Measurements from ENCODE around the gene ZNF18.
"Not testable (repeated sequence)": the region's sequence is repeated elsewhere in the genome, so short reads cannot be mapped to it uniquely, and the experiment has no call there.

ZNF18 gene

DNA sequence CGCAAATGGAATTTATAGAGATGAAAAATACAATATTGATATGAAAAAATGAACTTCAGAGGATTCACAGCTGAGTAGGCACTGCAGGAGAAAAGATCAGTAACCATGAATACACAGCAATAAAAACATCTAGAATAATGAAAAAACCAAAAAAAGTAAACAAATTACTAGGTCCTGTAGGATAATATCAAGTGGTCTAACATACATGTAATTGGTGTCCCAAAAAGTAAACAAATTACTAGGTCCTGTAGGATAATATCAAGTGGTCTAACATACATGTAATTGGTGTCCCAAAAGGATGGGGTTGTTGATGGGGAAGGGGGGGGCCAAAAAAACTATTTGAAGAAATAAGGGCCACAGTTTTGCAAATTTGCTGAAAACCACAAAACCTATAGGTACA lies 43.4 kb downstream of the ZNF18 start:
- Histone ChIP-seq H3K9me3 (ENCODE audit: severe bottlenecking) (no peaks in the 10 kb centered on the region), H3K27ac (no peak overlapping the region), H3K4me3 (ENCODE audit: low read depth, low read length) (no peak overlapping the region), H3K36me3 (no peaks in the 10 kb centered on the region), H3K27me3 (ENCODE audit: insufficient read depth, low read depth, severe bottlenecking) (no peaks in the 10 kb centered on the region)
- DNase-seq, result no peak
- TF ChIP-seq, protein P1, sequence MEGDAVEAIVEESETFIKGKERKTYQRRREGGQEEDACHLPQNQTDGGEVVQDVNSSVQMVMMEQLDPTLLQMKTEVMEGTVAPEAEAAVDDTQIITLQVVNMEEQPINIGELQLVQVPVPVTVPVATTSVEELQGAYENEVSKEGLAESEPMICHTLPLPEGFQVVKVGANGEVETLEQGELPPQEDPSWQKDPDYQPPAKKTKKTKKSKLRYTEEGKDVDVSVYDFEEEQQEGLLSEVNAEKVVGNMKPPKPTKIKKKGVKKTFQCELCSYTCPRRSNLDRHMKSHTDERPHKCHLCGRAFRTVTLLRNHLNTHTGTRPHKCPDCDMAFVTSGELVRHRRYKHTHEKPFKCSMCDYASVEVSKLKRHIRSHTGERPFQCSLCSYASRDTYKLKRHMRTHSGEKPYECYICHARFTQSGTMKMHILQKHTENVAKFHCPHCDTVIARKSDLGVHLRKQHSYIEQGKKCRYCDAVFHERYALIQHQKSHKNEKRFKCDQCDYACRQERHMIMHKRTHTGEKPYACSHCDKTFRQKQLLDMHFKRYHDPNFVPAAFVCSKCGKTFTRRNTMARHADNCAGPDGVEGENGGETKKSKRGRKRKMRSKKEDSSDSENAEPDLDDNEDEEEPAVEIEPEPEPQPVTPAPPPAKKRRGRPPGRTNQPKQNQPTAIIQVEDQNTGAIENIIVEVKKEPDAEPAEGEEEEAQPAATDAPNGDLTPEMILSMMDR (IDR thresholded peaks at IDR 0.05; ENCODE audit: low read depth, low read length), result no peak

DNA sequence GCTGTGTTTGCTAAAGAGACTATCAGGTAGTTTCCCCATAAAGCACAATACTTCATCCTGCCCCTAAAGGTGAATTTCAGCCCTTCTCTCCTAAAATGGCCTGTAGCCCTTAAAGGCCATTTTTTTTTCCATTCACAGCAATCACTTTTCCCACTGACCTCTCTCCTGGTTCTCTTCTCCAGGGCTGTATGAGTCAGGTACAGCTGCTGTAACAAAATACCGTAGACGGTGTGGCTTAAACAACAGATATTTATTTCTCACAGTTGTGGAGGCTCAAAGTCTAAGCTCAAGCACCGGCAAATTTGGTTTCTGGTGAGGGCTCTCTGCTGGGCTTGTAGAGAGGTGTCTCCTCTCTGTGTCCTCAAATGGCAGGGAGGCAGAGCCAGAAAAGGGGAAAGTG lies 44.7 kb downstream of the ZNF18 start:
- Histone ChIP-seq H3K36me3 (no peaks in the 10 kb centered on the region), H3K4me3 (ENCODE audit: low read depth, low read length) (no peak overlapping the region), H3K27me3 (ENCODE audit: insufficient read depth, low read depth, severe bottlenecking) (no peaks in the 10 kb centered on the region), H3K27ac (no peak overlapping the region), H3K9me3 (ENCODE audit: severe bottlenecking) (no peaks in the 10 kb centered on the region)
- TF ChIP-seq, protein P1 (IDR thresholded peaks at IDR 0.05; ENCODE audit: low read depth, low read length), result no peak
- DNase-seq, result no peak

DNA sequence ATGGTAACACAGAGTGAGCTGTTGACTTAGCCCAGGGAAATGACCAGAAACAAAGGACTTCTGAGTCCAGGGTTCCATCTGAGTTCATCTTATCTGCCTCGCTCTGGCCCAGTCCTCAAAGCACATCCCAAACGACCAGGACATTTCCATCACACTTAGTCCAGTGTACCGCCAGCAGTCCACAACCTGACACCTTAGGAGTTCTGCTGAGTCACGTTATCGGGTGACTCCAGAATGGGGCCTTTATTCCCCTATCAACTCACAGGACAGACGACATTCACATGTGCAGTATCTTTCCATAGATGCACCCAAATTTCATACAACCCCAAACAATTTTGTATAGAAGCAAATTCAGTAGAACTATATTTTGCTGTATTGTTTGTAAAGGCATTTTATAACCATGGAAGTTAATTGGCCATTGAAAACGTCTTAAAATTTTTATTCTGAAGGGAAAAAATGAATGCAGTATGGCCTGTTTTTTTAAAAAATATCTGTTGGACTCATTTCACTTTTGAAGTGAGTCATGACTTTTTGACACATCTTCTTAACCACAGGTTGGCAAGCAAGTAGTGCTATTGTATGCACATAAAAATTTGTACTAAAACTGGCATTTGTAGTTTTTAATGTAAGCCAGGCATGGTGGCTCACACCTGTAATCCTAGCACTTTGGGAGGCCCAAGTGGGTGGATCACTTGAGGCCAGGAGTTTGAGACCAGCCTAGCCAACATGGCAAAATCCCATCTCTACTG lies 46.3 kb downstream of the ZNF18 start:
- Histone ChIP-seq H3K27ac (no peak overlapping the region), H3K4me3 (ENCODE audit: low read depth, low read length) (no peak overlapping the region), H3K27me3 (ENCODE audit: insufficient read depth, low read depth, severe bottlenecking) (no peaks in the 10 kb centered on the region), H3K36me3 (no peaks in the 10 kb centered on the region), H3K9me3 (ENCODE audit: severe bottlenecking) (no peaks in the 10 kb centered on the region)
- TF ChIP-seq, protein P1 (IDR thresholded peaks at IDR 0.05; ENCODE audit: low read depth, low read length), result no peak
- DNase-seq, result no peak

DNA sequence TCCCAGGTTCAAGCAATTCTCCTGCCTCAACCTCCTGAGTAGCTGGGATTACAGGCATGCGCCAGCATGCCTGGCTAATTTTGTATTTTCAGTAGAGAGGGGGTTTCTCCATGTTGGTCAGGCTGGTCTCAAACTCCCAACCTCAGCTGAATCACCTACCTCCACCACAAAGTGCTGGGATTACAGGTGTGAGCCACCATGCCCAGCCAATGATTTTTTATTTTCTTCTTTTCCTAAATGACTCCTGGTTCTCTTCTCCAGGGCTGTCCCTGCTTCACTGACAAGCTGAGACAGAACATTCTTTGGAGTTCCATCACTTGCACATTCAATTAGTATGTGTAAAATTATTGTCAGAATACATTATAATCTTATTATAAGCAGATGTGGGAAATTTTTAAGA lies 47.7 kb downstream of the ZNF18 start:
- H3K27ac ChIP-seq; H3K36me3 ChIP-seq; H3K9me3 ChIP-seq (ENCODE audit: severe bottlenecking); H3K27me3 ChIP-seq (ENCODE audit: insufficient read depth, low read depth, severe bottlenecking); H3K4me3 ChIP-seq (ENCODE audit: low read depth, low read length); DNase-seq: not testable (repeated sequence)

DNA sequence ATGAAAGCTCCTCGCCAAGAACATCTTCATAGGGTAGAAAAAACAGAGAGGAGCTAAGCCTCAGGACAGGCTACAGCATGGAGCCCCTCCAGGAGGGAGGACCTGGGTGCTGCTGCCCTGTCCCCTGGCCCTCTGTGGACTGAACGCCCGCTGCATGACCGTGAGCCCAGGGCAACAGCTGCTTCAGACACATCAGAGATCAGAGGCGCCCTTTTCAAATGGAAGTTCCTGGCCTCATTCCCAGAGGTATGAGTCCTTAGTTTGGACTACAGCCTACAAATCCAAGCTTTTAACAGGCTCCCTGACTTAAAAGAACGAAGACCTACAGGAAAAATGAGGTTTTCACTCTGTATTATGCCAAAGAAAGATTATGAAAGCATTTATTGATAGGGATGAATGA lies 48.5 kb downstream of the ZNF18 start:
- no peaks in the 10 kb centered on the region for H3K9me3 ChIP-seq (ENCODE audit: severe bottlenecking)
- no peak for DNase-seq
- no peaks in the 10 kb centered on the region for H3K27me3 ChIP-seq (ENCODE audit: insufficient read depth, low read depth, severe bottlenecking)
- H3K4me3 ChIP-seq (ENCODE audit: low read depth, low read length), result no peak overlapping the region
- no peaks in the 10 kb centered on the region for H3K36me3 ChIP-seq
- H3K27ac ChIP-seq, result no peak overlapping the region
- TF ChIP-seq, protein P1 (IDR thresholded peaks at IDR 0.05; ENCODE audit: low read depth, low read length), result no peak

DNA sequence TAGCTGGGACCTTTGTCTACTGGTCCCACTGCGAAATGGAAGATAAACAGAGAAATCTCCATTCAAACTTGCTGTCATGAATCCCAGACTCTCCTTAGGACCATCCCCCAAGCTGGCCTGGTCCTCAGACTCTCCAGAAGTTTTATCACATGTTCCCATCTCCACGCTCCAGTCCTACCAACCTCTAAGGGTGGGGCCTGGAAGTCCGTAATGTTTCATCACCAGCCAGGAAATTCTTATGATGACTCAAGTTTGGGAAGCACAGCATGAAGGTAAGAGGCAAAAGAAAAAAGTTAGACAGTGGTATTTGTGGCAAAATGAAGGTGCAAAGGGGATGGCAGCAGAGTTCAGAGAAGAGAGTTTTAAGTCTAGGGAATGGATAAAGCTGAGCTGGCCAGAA lies 52.7 kb downstream of the ZNF18 start:
- Histone ChIP-seq H3K27ac (no peak overlapping the region), H3K36me3 (no peaks in the 10 kb centered on the region), H3K4me3 (ENCODE audit: low read depth, low read length) (no peak overlapping the region), H3K27me3 (ENCODE audit: insufficient read depth, low read depth, severe bottlenecking) (no peaks in the 10 kb centered on the region), H3K9me3 (ENCODE audit: severe bottlenecking) (no peaks in the 10 kb centered on the region)
- DNase-seq, result no peak
- TF ChIP-seq, protein P1 (IDR thresholded peaks at IDR 0.05; ENCODE audit: low read depth, low read length), result no peak

Measured in WERI-Rb-1 (cell line).